ENCODE data around the gene FAM184A. TPM values are rescaled to one million over a fixed set of nuclear protein-coding genes. Genes with fewer than 3 reads are reported as not detected.

FAM184A gene
- total RNA-seq, 4 donors from 2014 or later = 0.40 to 1.0 (median 0.79) TPM

- no peak for ATAC-seq
- DNase-seq = no peak
- H3K27me3 ChIP-seq = peaks cover 0 to 2% (median 0%) of the 10 kb centered on the region in 3 donors
- no peak overlapping the region for H3K27ac ChIP-seq
- intact Hi-C loops (cut with DNase I; ENCODE audit: low total_unique reads) = no loop called here
- H3K9me3 ChIP-seq = no peaks in the 10 kb centered on the region
- no peak overlapping the region for H3K4me3 ChIP-seq
- no peaks in the 10 kb centered on the region for H3K36me3 ChIP-seq
- TF ChIP-seq CTCF (IDR thresholded peaks at IDR 0.05 in 4 of 5, conservative IDR thresholded peaks at IDR 0.05 in 1 of 5) (no peak), POLR2A (IDR thresholded peaks at IDR 0.05) (no peak)
- in situ Hi-C loops (cut with MboI; ENCODE audit: low sequenced_read_pairs in 4 of 4) = no loop called here
- peaks cover 0 to 10% of the 10 kb centered on the region in 2 donors for H3K4me1 ChIP-seq
These were observed 5.0 kb downstream of the FAM184A start for GRCh38 chr6:119073307-119074051.

DNA sequence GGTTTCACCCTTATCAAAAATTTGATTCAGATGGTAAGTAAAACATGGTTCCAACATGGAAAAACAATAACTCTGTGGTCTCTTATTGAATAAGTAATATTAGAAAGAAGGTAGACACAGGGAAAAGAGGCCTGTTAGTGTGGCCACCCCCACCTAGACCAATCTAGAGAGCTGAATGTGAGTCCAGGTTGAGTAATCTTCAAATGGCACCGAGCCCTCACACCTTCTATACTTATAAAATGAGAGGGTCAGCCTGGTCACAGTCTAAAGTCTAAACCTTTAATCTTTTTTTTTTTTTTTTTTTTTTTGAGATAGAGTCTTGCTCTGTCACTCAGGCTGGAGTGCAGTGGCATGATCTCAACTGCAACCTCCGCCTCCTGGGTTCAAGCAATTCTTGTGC lies 6.9 kb downstream of the FAM184A start:
- DNase-seq = no peak
- TF ChIP-seq POLR2A (IDR thresholded peaks at IDR 0.05) = no peak
- no peak for TF ChIP-seq CTCF (IDR thresholded peaks at IDR 0.05 in 4 of 5, conservative IDR thresholded peaks at IDR 0.05 in 1 of 5)
- Histone ChIP-seq H3K27ac (no peak overlapping the region), H3K27me3 (no peaks in the 10 kb centered on the region), H3K9me3 (no peaks in the 10 kb centered on the region), H3K4me1 (no peaks in the 10 kb centered on the region), H3K4me3 (no peak overlapping the region), H3K36me3 (no peaks in the 10 kb centered on the region)
- no peak for ATAC-seq
- intact Hi-C loops (cut with DNase I; ENCODE audit: low total_unique reads) (no loop called here), in situ Hi-C loops (cut with MboI; ENCODE audit: low sequenced_read_pairs in 4 of 4) (no loop called here)

DNA sequence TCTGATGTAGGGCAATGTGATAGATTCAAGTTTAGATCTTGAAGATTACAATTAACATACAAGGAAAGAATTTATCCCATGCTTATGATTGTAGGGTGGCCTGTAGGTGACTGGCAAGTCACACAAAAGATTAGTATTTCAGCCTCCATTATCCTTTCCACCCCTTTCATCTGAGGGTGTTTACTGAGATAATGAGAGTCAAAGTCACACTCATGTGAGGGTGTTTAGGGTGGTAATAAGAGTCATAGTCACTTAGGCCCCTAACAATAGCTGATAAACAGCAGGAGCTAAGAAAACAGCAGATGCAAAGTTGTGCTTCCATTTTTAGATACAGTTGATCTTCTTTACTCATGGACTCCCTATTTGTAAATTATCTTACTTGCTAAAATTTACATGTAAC lies 11.4 kb downstream of the FAM184A start:
- ATAC-seq (no peak), DNase-seq (no peak)
- no peaks in the 10 kb centered on the region for H3K36me3 ChIP-seq
- no peaks in the 10 kb centered on the region for H3K4me1 ChIP-seq
- intact Hi-C loops (cut with DNase I; ENCODE audit: low total_unique reads) (no loop called here), in situ Hi-C loops (cut with MboI; ENCODE audit: low sequenced_read_pairs in 4 of 4) (no loop called here)
- H3K27ac ChIP-seq = no peak overlapping the region
- no peak overlapping the region for H3K4me3 ChIP-seq
- H3K9me3 ChIP-seq = no peaks in the 10 kb centered on the region
- TF ChIP-seq POLR2A (IDR thresholded peaks at IDR 0.05) (no peak), CTCF (IDR thresholded peaks at IDR 0.05 in 4 of 5, conservative IDR thresholded peaks at IDR 0.05 in 1 of 5) (no peak)
- H3K27me3 ChIP-seq = no peaks in the 10 kb centered on the region

- H3K9me3 ChIP-seq = no peaks in the 10 kb centered on the region
- no peaks in the 10 kb centered on the region for H3K27me3 ChIP-seq
- in situ Hi-C loops (cut with MboI; ENCODE audit: low sequenced_read_pairs in 4 of 4) = no loop called here
- H3K4me3 ChIP-seq = no peak overlapping the region
- no peaks in the 10 kb centered on the region for H3K4me1 ChIP-seq
- no peaks in the 10 kb centered on the region for H3K36me3 ChIP-seq
- TF ChIP-seq CTCF (IDR thresholded peaks at IDR 0.05 in 4 of 5, conservative IDR thresholded peaks at IDR 0.05 in 1 of 5) = no peak
- TF ChIP-seq POLR2A (IDR thresholded peaks at IDR 0.05) = no peak
- intact Hi-C loops (cut with DNase I; ENCODE audit: low total_unique reads) = no loop called here
- H3K27ac ChIP-seq = no peak overlapping the region
- no peak for ATAC-seq
- no peak for DNase-seq
These were observed 11.9 kb downstream of the FAM184A start for GRCh38 chr6:119066517-119066916.

- no peaks in the 10 kb centered on the region for H3K36me3 ChIP-seq
- no peaks in the 10 kb centered on the region for H3K9me3 ChIP-seq
- no peaks in the 10 kb centered on the region for H3K4me1 ChIP-seq
- no peak overlapping the region for H3K27ac ChIP-seq
- in situ Hi-C loops (cut with MboI; ENCODE audit: low sequenced_read_pairs in 4 of 4) (no loop called here), intact Hi-C loops (cut with DNase I; ENCODE audit: low total_unique reads) (no loop called here)
- H3K27me3 ChIP-seq = no peaks in the 10 kb centered on the region
- ATAC-seq (peak in 1 of 2 donors; percentile 16), DNase-seq (no peak)
- no peak overlapping the region for H3K4me3 ChIP-seq
- no peak for TF ChIP-seq POLR2A (IDR thresholded peaks at IDR 0.05)
- no peak for TF ChIP-seq CTCF (IDR thresholded peaks at IDR 0.05 in 4 of 5, conservative IDR thresholded peaks at IDR 0.05 in 1 of 5)
These were observed 12.5 kb downstream of the FAM184A start for GRCh38 chr6:119065955-119066354.

Data from gastrocnemius medialis (tissue), 4 donors.